Measurements from ENCODE around the gene RNF180.

RNF180 gene

GRCh38 chr5:64145216-64145895 is 20.3 kb upstream of the RNF180 start:
- H3K4me1 ChIP-seq = peaks cover 0 to 52% (median 16%) of the 10 kb centered on the region in 4 donors
- H3K9me3 ChIP-seq = no peaks in the 10 kb centered on the region
- no peak for TF ChIP-seq CTCF (IDR thresholded peaks at IDR 0.05)
- intact Hi-C loops (cut with DNase I; ENCODE audit: low total_unique reads) = loop anchor here (5.0 kb wide), 1 partner anchor 62 kb away; no protein-coding TSS in a partner anchor
- H3K27ac ChIP-seq = peak overlapping the region; percentile 59 to 71
- no peak overlapping the region for H3K4me3 ChIP-seq
- DNase-seq = no peak
- no peaks in the 10 kb centered on the region for H3K36me3 ChIP-seq
- H3K27me3 ChIP-seq = no peaks in the 10 kb centered on the region

GRCh38 chr5:64147379-64147778 is 18.3 kb upstream of the RNF180 start:
- Histone ChIP-seq H3K36me3 (no peaks in the 10 kb centered on the region), H3K4me3 (no peak overlapping the region), H3K27ac (peak overlapping the region; percentile 22 to 71), H3K9me3 (no peaks in the 10 kb centered on the region), H3K4me1 (peaks cover 0 to 52% (median 16%) of the 10 kb centered on the region in 4 donors), H3K27me3 (no peaks in the 10 kb centered on the region)
- intact Hi-C loops (cut with DNase I; ENCODE audit: low total_unique reads) = loop anchor here (5.0 kb wide), 1 partner anchor 60 kb away; no protein-coding TSS in a partner anchor
- TF ChIP-seq CTCF (IDR thresholded peaks at IDR 0.05) = no peak
- no peak for DNase-seq

GRCh38 chr5:64147849-64148441 is 17.7 kb upstream of the RNF180 start:
- H3K4me3 ChIP-seq = no peak overlapping the region
- peak; percentile 68 to 81 for DNase-seq
- peaks cover 0 to under 1% (median 0%) of the 10 kb centered on the region in 3 donors for H3K9me3 ChIP-seq
- H3K27me3 ChIP-seq = no peaks in the 10 kb centered on the region
- peak; percentile 83 to 84 for TF ChIP-seq CTCF (IDR thresholded peaks at IDR 0.05)
- H3K4me1 ChIP-seq = peaks cover 0 to 52% (median 16%) of the 10 kb centered on the region in 4 donors
- intact Hi-C loops (cut with DNase I; ENCODE audit: low total_unique reads) = loop anchor here (5.0 kb wide), 1 partner anchor 59 kb away; no protein-coding TSS in a partner anchor
- H3K27ac ChIP-seq = peak overlapping the region; percentile 22 to 71
- no peaks in the 10 kb centered on the region for H3K36me3 ChIP-seq

- Histone ChIP-seq H3K4me3 (no peak overlapping the region), H3K27ac (no peak overlapping the region), H3K9me3 (peaks cover 0 to 10% (median 0%) of the 10 kb centered on the region in 3 donors), H3K36me3 (no peaks in the 10 kb centered on the region), H3K4me1 (peaks cover 0 to 39% (median 11%) of the 10 kb centered on the region in 4 donors), H3K27me3 (no peaks in the 10 kb centered on the region)
- no peak for TF ChIP-seq CTCF (IDR thresholded peaks at IDR 0.05)
- intact Hi-C loops (cut with DNase I; ENCODE audit: low total_unique reads) = loop anchor here (5.0 kb wide), 1 partner anchor 58 kb away; no protein-coding TSS in a partner anchor
- no peak for DNase-seq
Observed at GRCh38 chr5:64149268-64149667, 16.4 kb upstream of the RNF180 start.

- DNase-seq = no peak
- peaks cover 0 to 34% (median 4%) of the 10 kb centered on the region in 4 donors for H3K4me1 ChIP-seq
- H3K36me3 ChIP-seq = no peaks in the 10 kb centered on the region
- H3K4me3 ChIP-seq = no peak overlapping the region
- no peak overlapping the region for H3K27ac ChIP-seq
- no peaks in the 10 kb centered on the region for H3K27me3 ChIP-seq
- no peak for TF ChIP-seq CTCF (IDR thresholded peaks at IDR 0.05)
- intact Hi-C loops (cut with DNase I; ENCODE audit: low total_unique reads) = loop anchor here (5.0 kb wide), 1 partner anchor 57 kb away; no protein-coding TSS in a partner anchor
- peaks cover 0 to 10% (median 0%) of the 10 kb centered on the region in 3 donors for H3K9me3 ChIP-seq
Observed at GRCh38 chr5:64149857-64150521, 15.7 kb upstream of the RNF180 start.

All from tibial artery (tissue), 4 donors.